Cardiac fibroblast (primary cell): ENCODE measurements around the gene MAD1L1.

Experiments used
- DNase-seq, 2 donors: peaks; one replicate each; pipeline versions ENCODE4 v3.0.0 to v3.0.0-alpha.2; 2010; ENCODE audit warnings: low read depth in 2 of 2
- H3K4me3 ChIP-seq, 2 donors: replicated peaks in 1 of 2; 1 replicate in 1 of 2; 2 replicates in 1 of 2; pipeline ENCODE4 v1.5.1; 2011; ENCODE audit warnings: low read depth in 2 of 2, low read length in 2 of 2, mild to moderate bottlenecking in 2 of 2, moderate library complexity in 1 of 2
- CTCF ChIP-seq: IDR thresholded peaks from one replicate; pipeline ENCODE4 v1.5.1; 2011; ENCODE audit warnings: low read depth, mild to moderate bottlenecking, low read length, inconsistent platforms

The MAD1L1 gene

GRCh38 chr7:1943326-1943725 lies 289.4 kb downstream of the MAD1L1 start:
- no peak for TF ChIP-seq CTCF
- no peak for DNase-seq
- no peak overlapping the region for H3K4me3 ChIP-seq

GRCh38 chr7:1942941-1943289 lies 289.8 kb downstream of the MAD1L1 start:
- TF ChIP-seq CTCF, result no peak
- DNase-seq, result no peak
- no peak overlapping the region for H3K4me3 ChIP-seq

- no peak for DNase-seq
- no peak for TF ChIP-seq CTCF
- H3K4me3 ChIP-seq, result no peak overlapping the region
Measured at GRCh38 chr7:1942243-1942940, 290.4 kb downstream of the MAD1L1 start.

GRCh38 chr7:1941464-1942242 lies 291.1 kb downstream of the MAD1L1 start:
- no peak for DNase-seq
- no peak for TF ChIP-seq CTCF
- H3K4me3 ChIP-seq, result no peak overlapping the region

GRCh38 chr7:1940863-1941262 lies 291.9 kb downstream of the MAD1L1 start:
- no peak overlapping the region for H3K4me3 ChIP-seq
- DNase-seq, result no peak
- no peak for TF ChIP-seq CTCF

- peak; percentile 41 to 59 for DNase-seq
- no peak for TF ChIP-seq CTCF
- no peak overlapping the region for H3K4me3 ChIP-seq
Measured at GRCh38 chr7:1940402-1940786, 292.4 kb downstream of the MAD1L1 start.
